Measurements from ENCODE around the gene TMEM60.
A peak's percentile ranks its signal among the peaks of the same experiment; 100 is the strongest.

Gene TMEM60

DNA sequence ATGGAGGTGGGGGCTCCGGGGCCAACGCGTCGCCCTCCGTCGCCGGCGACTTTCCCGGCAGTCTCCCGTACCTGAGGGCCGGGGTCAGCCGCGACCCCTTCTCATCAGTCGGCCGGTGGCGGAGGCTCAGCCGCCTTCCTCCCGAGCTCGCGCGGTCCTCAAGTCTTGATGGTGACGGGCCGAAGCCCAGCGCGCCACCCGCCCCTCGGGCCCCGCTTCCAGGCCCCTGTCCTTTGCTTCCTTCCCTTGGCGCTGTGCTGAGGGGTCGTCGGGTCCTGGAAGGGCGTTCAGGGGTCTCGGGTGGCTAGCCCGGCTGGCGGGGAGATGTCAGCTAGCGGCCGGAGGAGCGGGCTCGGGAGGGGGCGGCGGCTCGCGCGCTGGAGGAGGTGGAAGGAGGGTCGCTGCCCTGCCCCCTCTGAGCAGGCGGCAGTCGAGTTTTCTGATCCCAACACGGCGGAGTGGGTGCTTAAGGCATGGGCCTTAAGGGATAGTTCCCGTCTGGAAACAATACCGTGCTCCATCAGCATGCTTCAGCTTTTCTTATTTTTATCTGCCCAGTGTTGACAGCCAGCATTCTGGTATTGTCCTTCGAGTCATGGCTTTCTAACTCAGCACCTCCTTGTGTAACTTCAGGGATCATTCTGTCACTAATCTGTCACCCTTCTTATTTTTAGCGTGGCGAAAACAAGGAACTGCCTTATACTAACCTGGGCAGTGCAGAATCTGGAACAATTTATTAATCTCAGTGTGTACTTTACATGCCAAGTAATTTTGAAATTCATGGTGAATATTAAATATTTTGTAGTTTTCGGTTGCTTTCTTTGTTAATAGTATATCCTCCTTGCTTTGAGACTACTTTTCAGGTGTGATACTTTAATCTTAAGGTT, 1.1 kb upstream of the TMEM60 start:
- TF ChIP-seq, protein P1, sequence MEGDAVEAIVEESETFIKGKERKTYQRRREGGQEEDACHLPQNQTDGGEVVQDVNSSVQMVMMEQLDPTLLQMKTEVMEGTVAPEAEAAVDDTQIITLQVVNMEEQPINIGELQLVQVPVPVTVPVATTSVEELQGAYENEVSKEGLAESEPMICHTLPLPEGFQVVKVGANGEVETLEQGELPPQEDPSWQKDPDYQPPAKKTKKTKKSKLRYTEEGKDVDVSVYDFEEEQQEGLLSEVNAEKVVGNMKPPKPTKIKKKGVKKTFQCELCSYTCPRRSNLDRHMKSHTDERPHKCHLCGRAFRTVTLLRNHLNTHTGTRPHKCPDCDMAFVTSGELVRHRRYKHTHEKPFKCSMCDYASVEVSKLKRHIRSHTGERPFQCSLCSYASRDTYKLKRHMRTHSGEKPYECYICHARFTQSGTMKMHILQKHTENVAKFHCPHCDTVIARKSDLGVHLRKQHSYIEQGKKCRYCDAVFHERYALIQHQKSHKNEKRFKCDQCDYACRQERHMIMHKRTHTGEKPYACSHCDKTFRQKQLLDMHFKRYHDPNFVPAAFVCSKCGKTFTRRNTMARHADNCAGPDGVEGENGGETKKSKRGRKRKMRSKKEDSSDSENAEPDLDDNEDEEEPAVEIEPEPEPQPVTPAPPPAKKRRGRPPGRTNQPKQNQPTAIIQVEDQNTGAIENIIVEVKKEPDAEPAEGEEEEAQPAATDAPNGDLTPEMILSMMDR (conservative IDR thresholded peaks at IDR 0.05), result peak; percentile 52
- peak overlapping the region; percentile 91 for H3K27ac ChIP-seq

DNA sequence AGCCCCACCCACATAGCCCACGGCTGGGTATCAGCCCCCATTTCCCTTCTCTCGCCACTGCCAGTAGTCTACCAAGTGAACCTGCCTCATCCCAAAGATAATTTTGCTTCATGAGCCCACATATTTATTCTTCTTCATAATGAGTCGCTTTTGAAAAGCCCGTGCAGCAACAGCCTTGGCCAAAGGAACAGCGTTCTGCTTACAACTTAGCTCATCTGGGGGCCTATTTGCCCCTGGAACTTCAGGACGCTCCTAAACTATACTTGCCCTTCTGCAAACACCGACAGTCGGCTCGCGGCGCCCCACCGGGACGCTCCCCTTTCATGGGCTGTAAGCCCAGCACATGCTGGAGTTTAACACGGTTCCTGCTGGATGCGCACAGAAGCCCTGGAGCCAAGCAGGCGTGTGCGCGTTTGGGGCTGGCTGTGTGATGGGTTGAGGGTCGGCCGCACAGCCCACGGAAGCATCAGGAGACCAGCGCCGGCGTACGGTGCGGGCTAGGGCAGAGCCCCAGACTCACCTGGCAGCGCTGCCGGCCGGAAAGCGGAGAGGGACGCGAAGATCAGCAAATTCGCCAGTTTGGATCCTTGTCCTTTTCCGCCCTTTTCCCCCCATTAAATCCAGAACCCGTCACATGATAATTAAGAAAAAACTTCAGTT, 370 bp downstream of the TMEM60 start:
- peak overlapping the region; percentile 91 for H3K27ac ChIP-seq
- TF ChIP-seq, protein P1 (conservative IDR thresholded peaks at IDR 0.05), result no peak

DNA sequence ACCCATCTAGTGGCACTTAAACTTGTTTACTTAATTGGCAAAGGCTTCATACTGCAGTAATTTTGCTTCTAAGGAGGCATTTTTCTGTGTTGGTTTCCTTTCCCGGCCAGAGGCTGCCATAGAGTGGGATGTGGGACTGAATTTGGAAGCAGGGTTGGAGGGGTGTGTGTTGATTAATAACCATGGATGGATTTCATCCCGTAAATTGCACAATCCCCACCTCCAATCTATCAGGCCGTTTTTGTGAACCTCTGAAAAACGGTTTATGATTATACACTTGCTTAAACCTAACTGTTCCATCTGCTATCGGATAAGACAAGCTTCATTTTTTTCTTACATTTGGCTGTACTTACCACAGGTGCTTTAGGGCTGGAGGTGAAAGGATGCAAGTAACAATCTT, 1.3 kb downstream of the TMEM60 start:
- peak overlapping the region; percentile 91 for H3K27ac ChIP-seq
- TF ChIP-seq, protein P1 (conservative IDR thresholded peaks at IDR 0.05), result no peak

DNA sequence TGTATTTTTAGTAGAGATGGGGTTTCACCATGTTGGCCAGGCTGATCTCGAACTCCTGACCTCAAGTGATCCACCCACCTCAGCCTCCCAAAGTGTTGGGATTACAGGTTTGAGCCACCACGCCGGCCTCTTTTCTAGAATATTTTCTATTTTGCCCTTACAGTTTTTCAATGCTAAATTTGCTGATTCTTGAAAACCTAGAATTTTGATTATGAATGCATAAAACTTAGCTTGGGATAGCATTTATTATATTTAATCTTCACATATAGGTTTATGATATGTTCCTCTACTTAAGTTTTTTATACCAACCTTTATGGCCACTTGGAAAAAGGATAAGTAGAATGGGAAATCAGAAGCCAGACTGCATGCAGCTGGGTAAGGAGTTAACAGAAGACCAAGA, 2.1 kb downstream of the TMEM60 start:
- TF ChIP-seq, protein P1 (conservative IDR thresholded peaks at IDR 0.05), result no peak
- H3K27ac ChIP-seq, result peak overlapping the region; percentile 91; the same call in 1 of the 2 replicates

DNA sequence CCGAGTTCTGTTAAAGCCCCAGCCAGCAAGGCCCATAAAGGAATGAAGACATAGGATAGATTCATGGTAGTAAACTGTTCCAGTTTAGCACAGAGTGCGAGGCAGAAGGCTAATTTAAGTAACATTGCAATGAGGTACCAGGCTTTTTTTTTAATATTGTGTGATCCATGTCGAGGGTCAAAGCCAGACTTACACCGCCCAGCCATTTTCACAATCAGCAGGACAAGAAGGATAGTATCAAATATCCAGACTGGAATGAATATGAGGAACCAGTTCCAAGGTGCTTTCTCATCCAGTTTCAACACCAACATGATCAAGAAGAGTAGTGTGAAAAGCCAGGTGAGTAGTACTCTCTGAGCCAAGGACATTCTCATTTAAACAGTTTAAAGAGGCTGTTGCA, 4.2 kb downstream of the TMEM60 start:
- TF ChIP-seq, protein P1 (conservative IDR thresholded peaks at IDR 0.05), result no peak

DNA sequence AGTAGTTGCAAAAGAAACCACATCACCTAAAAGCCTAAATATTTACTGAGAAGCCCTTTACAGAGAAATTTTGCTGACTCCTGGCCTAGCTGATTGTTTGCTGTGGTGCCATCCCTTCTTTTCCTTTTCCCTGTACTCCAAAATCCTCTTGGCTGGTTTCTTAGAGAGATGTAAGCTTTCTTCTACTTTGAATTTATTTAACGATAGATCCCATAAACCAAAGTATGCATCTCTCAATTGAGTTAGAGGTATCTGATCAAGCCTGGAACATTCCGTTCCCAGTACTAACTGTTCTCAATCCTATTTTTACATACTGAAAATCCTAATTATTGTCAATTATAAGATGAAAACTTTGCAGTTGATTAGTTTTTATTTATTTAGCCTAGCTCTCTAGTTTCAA, 6.3 kb downstream of the TMEM60 start:
- TF ChIP-seq, protein P1 (conservative IDR thresholded peaks at IDR 0.05), result no peak
- H3K27ac ChIP-seq, result peak overlapping the region; percentile 92

More for the DNA sequence above, 4.2 kb downstream of the TMEM60 start:
- peak overlapping the region; percentile 92 for H3K27ac ChIP-seq

DNA sequence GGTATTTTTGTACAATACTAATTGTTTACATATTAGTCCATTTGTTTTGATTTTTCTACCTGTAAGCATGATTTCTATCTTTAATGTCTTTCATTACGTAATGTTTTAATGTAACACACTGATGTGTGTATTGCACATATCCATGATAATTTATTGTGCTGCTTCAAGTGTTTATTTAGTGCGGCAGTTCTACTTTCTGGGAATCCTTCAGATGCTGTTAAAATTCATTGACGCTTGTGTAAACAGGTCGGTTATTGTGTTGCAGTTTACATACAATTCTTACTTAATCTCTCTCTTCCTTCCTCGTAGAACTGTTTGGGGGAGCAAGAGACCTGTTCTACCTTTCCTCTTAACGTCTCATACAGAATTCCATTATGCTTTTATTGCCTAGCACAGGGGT, 6.9 kb downstream of the TMEM60 start:
- TF ChIP-seq, protein P1 (conservative IDR thresholded peaks at IDR 0.05), result no peak
- H3K27ac ChIP-seq, result peak overlapping the region; percentile 92
